ENCODE measurements around the gene SENP3.

The SENP3 gene

GRCh38 chr17:7577327-7578199 lies 15.8 kb downstream of the SENP3 start:
- no peak for DNase-seq (ENCODE audit: low read depth in 3 of 3)

- DNase-seq (ENCODE audit: low read depth in 3 of 3): peak in 2 of 3 experiments; percentile 57 to 64
Measured at GRCh38 chr17:7579001-7579833, 17.5 kb downstream of the SENP3 start, which contains the start of gene CD68. CD68 (plus strand) TSS chr17:7579638; CDS start chr17:7579678, 40 bp downstream.

GRCh38 chr17:7579834-7580603 lies 18.3 kb downstream of the SENP3 start:
- no peak for DNase-seq (ENCODE audit: low read depth in 3 of 3)

GRCh38 chr17:7580604-7581575 lies 19.2 kb downstream of the SENP3 start:
- DNase-seq (ENCODE audit: low read depth in 3 of 3): no peak

GRCh38 chr17:7582396-7583252 lies 20.9 kb downstream of the SENP3 start:
- DNase-seq (ENCODE audit: low read depth in 3 of 3): no peak

- DNase-seq (ENCODE audit: low read depth in 3 of 3): peak; percentile 83 to 89 (median 89)
Measured at GRCh38 chr17:7583253-7584109, 21.8 kb downstream of the SENP3 start, which contains the start of gene MPDU1. MPDU1 (plus strand) TSS chr17:7583852; CDS start chr17:7583863, 11 bp downstream.

- no peak for DNase-seq (ENCODE audit: low read depth in 3 of 3)
Measured at GRCh38 chr17:7586673-7587419, 25.1 kb downstream of the SENP3 start.

- DNase-seq (ENCODE audit: low read depth in 3 of 3): no peak
Measured at GRCh38 chr17:7587420-7588151, 25.9 kb downstream of the SENP3 start.

GRCh38 chr17:7588553-7589203 lies 27.0 kb downstream of the SENP3 start:
- no peak for DNase-seq (ENCODE audit: low read depth in 3 of 3)

- DNase-seq (ENCODE audit: low read depth in 3 of 3): peak in 2 of 3 experiments; percentile 45 to 49
Measured at GRCh38 chr17:7589204-7589868, 27.6 kb downstream of the SENP3 start.

- no peak for DNase-seq (ENCODE audit: low read depth in 3 of 3)
Measured at GRCh38 chr17:7589891-7590691, 28.4 kb downstream of the SENP3 start, which contains the start of gene SOX15. SOX15 (minus strand) TSS chr17:7590094; CDS start chr17:7589676, 418 bp downstream.

GRCh38 chr17:7590743-7591142 lies 29.0 kb downstream of the SENP3 start:
- DNase-seq (ENCODE audit: low read depth in 3 of 3): no peak

- DNase-seq (ENCODE audit: low read depth in 3 of 3): no peak
Measured at GRCh38 chr17:7591596-7591995, 29.9 kb downstream of the SENP3 start.

GRCh38 chr17:7592422-7593021 lies 30.8 kb downstream of the SENP3 start:
- DNase-seq (ENCODE audit: low read depth in 3 of 3): no peak

GRCh38 chr17:7593296-7593695 lies 31.6 kb downstream of the SENP3 start:
- no peak for DNase-seq (ENCODE audit: low read depth in 3 of 3)

All from stimulated activated CD4-positive, alpha-beta T cell treated with anti-CD3 and anti-CD28 coated beads, TNF-alpha, amount 100 ng/mL, for 4 hours (primary cell).